HK-2 (cell line): ENCODE results near the gene NEU1.
"Not testable (repeated sequence)": the region's sequence is repeated elsewhere in the genome, so short reads cannot be mapped to it uniquely, and the experiment has no call there.

Source experiments
- DNase-seq: peaks from one replicate; pipeline ENCODE4 v3.0.0-alpha.2; 2018; ENCODE audit not compliant: unreplicated experiment

The NEU1 gene

GRCh38 chr6:31838968-31839367, 23.7 kb downstream of the NEU1 start:
- DNase-seq = no peak

DNA sequence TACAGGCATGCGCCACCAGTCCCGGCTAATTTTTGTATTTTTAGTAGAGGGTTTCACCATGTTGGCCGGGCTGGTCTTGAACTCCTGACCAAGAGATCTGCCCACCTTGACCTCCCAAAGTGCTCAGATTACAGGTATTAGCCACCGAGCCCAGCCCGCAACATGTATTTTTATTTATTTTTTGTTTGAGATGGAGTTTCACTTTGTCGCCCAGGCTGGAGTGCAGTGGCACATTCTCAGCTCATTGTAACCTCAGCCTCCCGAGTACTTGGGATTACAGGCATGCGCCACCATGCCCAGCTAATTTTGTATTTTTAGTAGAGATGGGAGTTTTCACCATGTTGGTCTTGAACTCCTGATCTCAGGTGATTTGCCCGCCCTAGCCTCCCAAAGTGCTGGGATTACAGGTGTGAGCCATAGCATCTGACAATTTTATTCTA, 24.5 kb downstream of the NEU1 start:
- DNase-seq = not testable (repeated sequence)

DNA sequence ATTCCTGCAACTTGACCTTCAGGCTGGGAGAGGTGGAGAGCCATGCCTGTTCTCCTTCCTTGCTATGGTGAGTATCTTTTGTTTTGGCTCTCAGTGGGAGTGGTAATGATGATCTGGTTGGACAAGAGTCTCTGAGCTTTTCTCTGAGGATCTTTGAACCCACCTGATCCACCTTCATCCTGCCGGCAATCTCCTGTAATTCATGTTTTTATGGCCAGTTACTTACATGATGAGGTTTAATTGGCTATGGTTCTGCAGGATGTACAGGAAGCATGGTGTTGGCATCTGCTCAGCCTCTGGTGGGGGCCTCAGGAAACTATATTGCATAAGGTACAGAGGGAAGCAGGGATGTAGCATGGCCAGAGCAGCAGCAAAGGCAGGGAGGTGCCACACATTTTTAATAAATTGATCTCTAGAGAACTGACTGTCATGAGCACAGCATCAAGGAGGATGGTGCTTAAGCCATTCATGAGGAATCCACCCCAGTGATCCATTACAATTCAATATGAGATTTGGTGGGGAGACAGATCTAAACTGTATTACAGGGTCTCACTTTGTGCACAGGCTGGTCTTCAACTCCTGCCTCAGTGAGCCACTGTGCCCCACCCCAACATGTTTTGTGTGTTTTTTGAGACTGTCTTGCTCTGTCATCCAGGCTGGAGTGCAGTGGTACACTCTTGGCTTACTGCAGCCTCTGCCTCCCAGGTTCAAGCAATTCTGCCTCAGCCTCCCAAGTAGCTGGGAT, 25.1 kb downstream of the NEU1 start:
- no peak for DNase-seq

DNA sequence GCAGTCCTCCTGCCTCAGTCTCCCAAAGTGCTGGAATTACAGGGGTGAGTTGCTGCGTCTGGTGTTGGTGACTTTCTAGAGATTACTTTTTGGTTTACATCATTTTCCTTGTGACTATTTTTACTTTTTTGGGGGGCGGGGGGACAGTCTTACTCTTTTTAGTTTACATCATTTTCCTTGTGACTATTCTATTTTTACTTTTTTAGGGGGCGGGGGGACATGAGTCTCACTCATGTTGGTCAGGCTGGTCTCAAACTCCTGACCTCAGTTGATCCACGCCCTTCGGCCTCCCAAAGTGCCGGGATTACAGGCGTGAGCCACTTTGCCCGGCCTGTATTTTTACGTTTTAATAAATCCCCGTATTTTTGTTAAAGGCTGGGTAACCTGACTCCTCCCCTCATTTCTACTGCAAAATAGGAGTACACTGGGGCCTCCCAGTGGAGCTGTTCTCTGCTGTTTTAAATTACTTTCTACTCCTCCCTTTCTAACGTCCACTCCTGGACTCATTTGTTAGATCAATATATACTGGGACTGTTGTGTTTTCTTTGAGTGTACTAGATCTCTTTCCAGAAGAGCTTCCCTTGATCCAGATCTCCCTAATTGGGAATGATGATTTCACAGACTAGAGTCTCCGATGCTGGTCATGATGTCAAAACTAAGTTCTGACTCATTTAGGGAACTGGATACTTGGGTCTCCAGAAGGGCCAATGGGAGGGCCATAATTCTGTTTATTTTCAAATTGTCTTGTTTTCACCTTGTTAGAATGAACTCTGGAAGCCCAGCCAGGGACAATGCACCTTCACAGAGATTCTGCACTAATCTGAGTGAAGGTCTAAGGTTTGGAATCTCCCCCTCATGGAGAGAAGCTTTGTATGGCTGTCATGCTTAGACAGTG, 25.9 kb downstream of the NEU1 start:
- DNase-seq = no peak

GRCh38 chr6:31836047-31836473, 26.6 kb downstream of the NEU1 start:
- DNase-seq = no peak

DNA sequence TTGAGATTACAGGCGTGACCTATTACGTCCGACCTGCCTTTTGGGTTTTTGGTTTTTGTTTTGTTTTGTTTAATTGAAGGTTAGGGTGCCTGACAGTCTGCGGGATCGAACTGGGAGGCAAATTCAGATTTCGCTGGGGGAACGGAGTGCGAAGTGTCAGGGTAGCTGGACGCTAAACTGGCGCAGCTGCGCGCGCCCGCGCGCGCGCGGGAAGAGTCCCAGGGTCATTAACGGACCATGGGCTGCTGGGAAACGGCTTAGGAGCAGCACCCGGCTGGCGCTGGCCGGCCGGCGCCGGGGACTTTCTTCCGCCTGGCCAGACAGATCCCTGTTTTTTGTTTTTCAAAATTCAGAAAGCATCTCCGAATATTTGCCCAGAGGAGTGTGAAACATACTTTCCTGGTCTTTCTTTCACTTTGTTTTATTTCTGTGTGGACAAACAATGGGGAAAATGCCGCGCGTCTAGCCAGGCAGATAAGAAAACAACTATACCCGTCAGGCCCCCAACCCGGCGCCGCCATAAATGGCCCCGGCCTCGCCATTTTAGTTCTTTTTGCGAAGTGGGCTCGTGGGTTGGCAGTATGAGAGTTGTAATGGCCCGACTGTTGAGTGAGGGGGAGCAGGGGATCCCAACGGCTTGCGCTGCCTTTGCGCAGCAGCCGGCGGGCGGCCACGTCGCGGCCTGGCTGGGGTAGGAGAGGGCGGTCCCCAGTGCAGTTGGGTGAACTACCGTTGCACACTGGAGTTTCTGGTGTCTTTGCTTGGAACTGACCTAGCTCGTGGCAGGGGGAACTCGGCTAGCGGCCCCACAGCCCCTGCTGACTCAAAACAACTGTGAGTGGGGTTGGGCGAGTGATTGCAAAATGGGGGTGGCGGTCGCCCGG, 28.0 kb downstream of the NEU1 start:
- DNase-seq = peak; percentile 84

DNA sequence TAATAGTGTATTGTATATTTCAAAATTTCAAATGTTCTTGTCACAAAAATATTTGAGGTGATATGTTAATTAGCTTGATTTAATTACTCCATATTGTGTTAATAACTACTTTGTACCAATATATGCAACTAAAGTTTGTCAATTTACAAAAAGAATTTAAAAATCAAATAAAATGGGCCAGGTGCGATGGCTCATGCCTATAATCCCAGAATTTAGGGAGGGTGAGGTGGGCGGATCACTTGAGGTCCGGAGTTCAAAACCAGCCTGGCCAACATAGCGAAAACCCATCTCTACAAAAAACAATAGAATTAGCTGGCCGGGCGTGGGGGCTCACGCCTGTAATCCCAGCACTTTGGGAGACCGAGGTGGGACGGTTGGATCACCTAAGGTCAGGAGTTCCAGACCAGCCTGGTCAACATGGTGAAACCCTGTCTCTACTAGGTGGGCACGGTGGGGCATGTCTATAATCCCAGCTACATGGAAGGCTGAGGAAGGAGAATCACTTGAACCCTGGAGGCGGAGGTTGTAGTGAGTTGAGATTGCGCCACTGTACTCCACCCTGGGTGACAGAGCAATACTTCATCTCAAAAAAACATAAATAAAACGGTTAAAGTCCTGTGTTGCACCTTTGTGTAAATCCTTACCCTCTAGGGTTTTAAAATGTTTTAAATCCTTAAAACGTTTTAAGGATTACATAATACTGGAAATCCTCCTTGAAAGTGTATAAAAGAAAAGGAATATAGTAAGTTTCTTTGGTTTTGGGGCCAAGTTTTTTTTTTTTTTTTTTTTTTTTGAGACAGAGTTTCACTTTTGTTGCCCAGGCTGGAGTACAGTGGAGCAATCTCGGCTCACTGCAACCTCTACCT, 31.0 kb downstream of the NEU1 start:
- DNase-seq = no peak

- no peak for DNase-seq
Observed at GRCh38 chr6:31830886-31831335, 31.7 kb downstream of the NEU1 start.

GRCh38 chr6:31829633-31830283, 32.9 kb downstream of the NEU1 start:
- no peak for DNase-seq

GRCh38 chr6:31827286-31828079, 35.1 kb downstream of the NEU1 start, which contains the start of gene HSPA1B:
TSS of gene HSPA1B (plus strand) at chr6:31827738. CDS start at chr6:31827951, 213 bp downstream.
- peak; percentile 98 for DNase-seq

- peak; percentile 73 for DNase-seq
Observed at GRCh38 chr6:31826793-31827285, 35.8 kb downstream of the NEU1 start.

DNA sequence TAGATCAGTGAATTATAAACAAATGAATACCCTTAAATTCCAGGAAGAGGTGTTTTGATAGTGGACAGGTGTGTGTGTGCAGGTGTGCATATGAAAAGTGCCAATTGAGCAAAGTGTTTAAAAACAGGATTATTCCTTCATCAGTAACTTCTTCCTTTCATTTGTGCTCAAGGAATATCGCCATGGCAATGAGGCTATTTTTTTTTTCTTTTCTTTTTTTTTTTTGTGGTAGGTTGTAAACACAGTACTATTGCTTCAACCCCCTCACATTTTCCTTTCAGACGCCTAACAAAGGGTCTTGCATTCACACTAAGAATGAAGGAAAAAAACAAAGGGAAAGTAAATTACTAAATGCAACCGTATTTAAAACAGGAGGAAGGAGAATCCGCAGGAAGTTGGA, 37.1 kb downstream of the NEU1 start:
- no peak for DNase-seq

DNA sequence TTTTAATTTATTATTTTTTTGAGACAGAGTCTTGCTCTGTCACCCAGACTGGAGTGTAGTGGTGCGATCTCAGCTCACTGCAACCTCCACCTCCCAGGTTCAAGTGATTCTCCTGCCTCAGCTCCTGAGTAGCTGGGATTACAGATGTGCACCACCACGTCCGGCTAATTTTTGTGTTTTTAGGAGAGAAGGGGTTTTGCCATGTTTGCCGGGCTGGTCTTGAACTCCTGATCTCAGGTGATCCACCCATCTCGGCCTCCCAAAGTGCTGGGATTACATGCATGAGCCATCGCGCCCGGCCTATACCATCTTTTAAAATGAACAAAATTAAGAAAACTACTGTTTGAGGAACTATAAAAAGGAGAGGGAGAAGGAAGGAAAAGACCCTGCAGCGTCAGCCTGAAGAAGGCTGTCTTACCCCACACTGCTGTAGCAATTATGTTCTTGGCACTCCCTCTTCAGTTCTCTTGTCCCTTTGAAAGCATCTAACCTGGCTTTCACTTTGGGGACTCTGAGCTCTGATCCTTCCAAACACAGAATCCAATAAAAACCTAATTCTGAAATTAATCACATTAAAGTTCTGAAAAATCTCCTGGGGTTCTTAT, 38.9 kb downstream of the NEU1 start:
- not testable (repeated sequence) for DNase-seq

DNA sequence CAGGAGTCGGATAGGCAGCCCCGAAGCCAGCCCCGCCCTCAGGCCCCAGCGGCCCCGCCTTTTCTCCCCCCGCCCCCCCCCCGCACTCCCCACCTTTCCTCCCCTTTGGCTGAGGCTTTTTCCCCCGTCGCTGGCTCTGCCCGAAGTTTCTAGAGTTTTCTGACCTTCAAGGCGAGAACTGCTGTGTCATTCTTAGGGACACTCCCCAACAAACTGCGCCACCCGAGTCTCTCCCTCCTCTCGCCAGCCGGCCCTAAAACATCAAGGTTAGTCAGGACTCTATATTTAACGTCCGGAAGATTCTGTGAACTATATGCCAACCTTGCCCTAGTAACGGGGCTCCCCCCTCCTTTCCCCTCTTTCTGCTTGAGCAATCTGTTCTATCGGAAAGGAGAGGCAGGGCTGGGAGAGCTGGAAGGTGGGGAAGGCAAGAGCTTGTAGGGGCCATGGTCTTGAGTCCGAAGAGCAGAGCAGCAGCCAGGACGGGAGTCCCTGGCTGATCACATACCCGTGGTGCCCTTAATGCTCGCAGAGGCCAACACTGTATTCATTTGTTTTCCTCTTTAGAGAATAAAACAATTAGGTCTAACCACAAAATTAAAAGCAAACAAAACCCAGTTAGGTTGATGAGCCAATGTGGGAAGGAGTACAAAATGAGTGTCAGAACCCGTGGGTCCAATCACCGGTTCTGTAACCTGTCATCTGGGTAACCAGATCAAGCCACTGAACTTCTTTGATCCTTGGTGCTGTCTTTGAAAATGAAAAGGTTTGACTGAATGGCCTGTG, 40.4 kb downstream of the NEU1 start:
- DNase-seq = peak; percentile 76

- no peak for DNase-seq
Observed at GRCh38 chr6:31821301-31822035, 41.2 kb downstream of the NEU1 start.

DNA sequence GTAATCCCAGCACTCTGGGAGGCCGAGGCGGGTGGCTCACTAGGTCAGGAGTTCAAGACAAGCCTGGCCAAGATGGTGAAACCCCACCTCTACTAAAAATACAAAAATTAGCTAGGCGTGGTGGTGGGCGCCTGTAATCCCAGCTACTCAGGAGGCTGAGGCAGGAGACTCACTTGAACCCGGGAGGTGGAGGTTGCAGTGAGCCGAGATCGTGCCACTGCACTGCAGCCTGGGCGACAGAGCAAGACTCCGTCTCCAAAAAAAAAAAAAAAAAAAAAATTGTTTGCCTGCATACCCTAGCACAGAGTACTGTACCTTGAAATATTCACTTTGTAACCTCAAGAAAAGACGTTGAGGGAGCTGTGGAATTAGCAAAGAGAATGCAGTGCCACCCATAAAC, 42.2 kb downstream of the NEU1 start:
- DNase-seq = not testable (repeated sequence)

GRCh38 chr6:31819871-31820299, 42.7 kb downstream of the NEU1 start:
- no peak for DNase-seq
